ENCODE results near the gene CSPG4.

- TF ChIP-seq CTCF (IDR thresholded peaks at IDR 0.05; ENCODE audit: insufficient read depth, low read length) (no peak), POLR2AphosphoS5 (IDR thresholded peaks at IDR 0.05; ENCODE audit: low read depth) (no peak)
These were observed 23.8 kb downstream of the CSPG4 start for GRCh38 chr15:75688831-75689230.
